B cell (primary cell): Measurements from ENCODE around the gene ASB7. TPM values are rescaled to one million over a fixed set of nuclear protein-coding genes. Genes with fewer than 3 reads are reported as not detected.

Experiments used
- ATAC-seq: fragments of 200-7000 bp; cut with Tn5 transposase; one replicate; pipeline ENCODE4 v1.10.0; 2021; ENCODE audit warnings: low read depth, mild to moderate bottlenecking, moderate number of reproducible peaks, moderate library complexity
- CTCF ChIA-PET: fragments of 350-600 bp; sonication (Branson Sonifier 250); formaldehyde crosslinking; loops from one replicate; lab custom pipeline; 2021; ENCODE audit warnings: antibody characterized with exemption, inconsistent platforms; lab: Charles Lee
- POLR2A ChIA-PET: fragments of 350-600 bp; sonication (Branson Sonifier 250); formaldehyde crosslinking; loops from one replicate; lab custom pipeline; 2021; ENCODE audit warnings: antibody characterized with exemption; lab: Charles Lee
- DNase-seq: peaks from one replicate; pipeline ENCODE4 v3.0.0; 2013
- H2AFZ ChIP-seq: 2 replicates; pipeline ENCODE4 v1.6.1; 2012; ENCODE audit warnings: mild to moderate bottlenecking, low read depth, low read length; ENCODE audit not compliant: insufficient read depth, poor library complexity, severe bottlenecking
- H3K27ac ChIP-seq, 2 donors: 1 replicate in 1 of 2; 2 replicates in 1 of 2; pipeline ENCODE4 v1.5.1; 2012 to 2013; ENCODE audit warnings: low read length in 2 of 2, mild to moderate bottlenecking in 2 of 2, moderate library complexity in 1 of 2
- H3K27me3 ChIP-seq, 4 experiments: fragments of 200-600 bp in 1 of 4; sonication (generic) in 1 of 4; replicated peaks in 1 of 4; 1 replicate in 2 of 4; 2 replicates in 2 of 4; pipeline versions ENCODE4 v1.6.1 to v1.7.0; 2013 to 2016; ENCODE audit warnings: low read length in 3 of 4, mild to moderate bottlenecking in 2 of 4, mixed read lengths in 1 of 4, moderate library complexity in 1 of 4; ENCODE audit not compliant: insufficient read depth in 4 of 4, control insufficient read depth in 3 of 4; ENCODE audit errors: control extremely low read depth in 1 of 4
- H3K36me3 ChIP-seq, 2 experiments: replicated peaks in 1 of 2; 1 replicate in 1 of 2; 2 replicates in 1 of 2; pipeline versions ENCODE4 v1.6.1 to v1.7.1; 2013; ENCODE audit warnings: low read length in 1 of 2; ENCODE audit not compliant: insufficient read depth in 2 of 2, control insufficient read depth in 1 of 2; ENCODE audit errors: control extremely low read depth in 1 of 2, extremely low read depth in 1 of 2
- H3K4me1 ChIP-seq, 2 donors: fragments of 200-600 bp in 1 of 2; sonication (generic) in 1 of 2; 1 replicate in 1 of 2; 2 replicates in 1 of 2; pipeline versions ENCODE4 v1.5.1 to v1.6.1; 2013 to 2017; ENCODE audit warnings: low read length in 2 of 2; ENCODE audit not compliant: control insufficient read depth in 2 of 2, insufficient read depth in 2 of 2
- H3K4me2 ChIP-seq: replicated peaks from 2 replicates; pipeline ENCODE3; 2012; ENCODE audit warnings: mild to moderate bottlenecking, low read depth, low read length; ENCODE audit not compliant: poor library complexity, severe bottlenecking
- H3K4me3 ChIP-seq, 5 experiments: fragments of 200-600 bp in 1 of 5; sonication (generic) in 1 of 5; 1 replicate in 3 of 5; 2 replicates in 2 of 5; pipeline versions ENCODE4 v1.5.1 to v1.7.0; 2011 to 2016; ENCODE audit warnings: low read length in 4 of 5, mild to moderate bottlenecking in 4 of 5, low read depth in 2 of 5, control low read depth in 1 of 5, moderate library complexity in 1 of 5; ENCODE audit not compliant: insufficient read depth in 1 of 5; ENCODE audit errors: control extremely low read depth in 1 of 5, extremely low read depth in 1 of 5
- H3K79me2 ChIP-seq: fragments of 200-600 bp; sonication (generic); one replicate; pipeline ENCODE4 v1.6.0; 2016; ENCODE audit warnings: low read length; ENCODE audit not compliant: control insufficient read depth, insufficient read depth
- H3K9ac ChIP-seq: fragments of 200-600 bp; sonication (generic); 2 replicates; pipeline ENCODE4 v1.6.1; 2017; ENCODE audit warnings: mild to moderate bottlenecking, low read length, moderate library complexity
- H3K9me3 ChIP-seq, 3 donors: one replicate each; pipeline versions ENCODE4 v1.6.1 to v1.7.1; 2013; ENCODE audit warnings: low read length in 2 of 3; ENCODE audit not compliant: control insufficient read depth in 2 of 3, insufficient read depth in 1 of 3; ENCODE audit errors: control extremely low read depth in 1 of 3
- H4K20me1 ChIP-seq: 2 replicates; pipeline ENCODE4 v1.6.0; 2012; ENCODE audit warnings: mild to moderate bottlenecking, low read length; ENCODE audit not compliant: insufficient read depth, control insufficient read depth, poor library complexity, severe bottlenecking
- H3K27ac Mint-ChIP-seq: one replicate; pipeline ENCODE4 v1.8.0; 2021; ENCODE audit warnings: mixed read lengths
- H3K27me3 Mint-ChIP-seq: one replicate; pipeline ENCODE4 v1.8.0; 2021; ENCODE audit warnings: mixed read lengths
- H3K4me1 Mint-ChIP-seq: one replicate; pipeline ENCODE4 v1.8.0; 2021; ENCODE audit warnings: mixed read lengths
- H3K4me3 Mint-ChIP-seq: one replicate; pipeline ENCODE4 v1.8.0; 2021; ENCODE audit warnings: mixed read lengths
- H3K9me3 Mint-ChIP-seq: one replicate; pipeline ENCODE4 v1.8.0; 2022; ENCODE audit warnings: mixed read lengths; ENCODE audit not compliant: insufficient read depth
- EZH2 ChIP-seq: IDR thresholded peaks from 2 replicates; pipeline ENCODE4 v1.6.1; 2012; ENCODE audit warnings: borderline replicate concordance, low read depth, mild to moderate bottlenecking, moderate library complexity, low read length; ENCODE audit not compliant: insufficient read depth, poor library complexity, severe bottlenecking
- WGBS: methylation state at CpG from one replicate; pipeline ENCODE4 v1.1.5; 2013; ENCODE audit warnings: missing lambda C conversion rate; ENCODE audit not compliant: insufficient coverage; 5-methylcytosine and 5-hydroxymethylcytosine counted together
- intact Hi-C: fragments of 100-400 bp; cut with micrococcal nuclease; formaldehyde crosslinking; loops from one replicate; pipeline ENCODE4 v1.10.0; 2022
- polyA plus RNA-seq: library from polyadenylated mRNA; depleted of rRNA; stranded (reverse); fragments of >200 nt; gene quantifications from 2 replicates; pipeline ENCODE4 v1.2.3, GENCODE V29; 2012
- total RNA-seq, 2 donors: library from RNA; stranded (reverse); fragments of 120-200 nt in 1 of 2; gene quantifications; 1 replicate in 1 of 2; 2 replicates in 1 of 2; pipeline versions ENCODE4 v1.2.3 to v1.2.4, GENCODE V29; 2013 to 2022
- TF ChIP-seq, protein P1 (sequence below): fragments of 200-600 bp; IDR thresholded peaks from one replicate; pipeline ENCODE4 v1.8.0; 2022; ENCODE audit warnings: antibody characterized with exemption, mild to moderate bottlenecking

The ASB7 gene
- total and polyA plus RNA-seq, 2 donors (not counting 1 experiment from before 2014, with no cell fraction given) = 12.1 to 25.0 TPM

DNA sequence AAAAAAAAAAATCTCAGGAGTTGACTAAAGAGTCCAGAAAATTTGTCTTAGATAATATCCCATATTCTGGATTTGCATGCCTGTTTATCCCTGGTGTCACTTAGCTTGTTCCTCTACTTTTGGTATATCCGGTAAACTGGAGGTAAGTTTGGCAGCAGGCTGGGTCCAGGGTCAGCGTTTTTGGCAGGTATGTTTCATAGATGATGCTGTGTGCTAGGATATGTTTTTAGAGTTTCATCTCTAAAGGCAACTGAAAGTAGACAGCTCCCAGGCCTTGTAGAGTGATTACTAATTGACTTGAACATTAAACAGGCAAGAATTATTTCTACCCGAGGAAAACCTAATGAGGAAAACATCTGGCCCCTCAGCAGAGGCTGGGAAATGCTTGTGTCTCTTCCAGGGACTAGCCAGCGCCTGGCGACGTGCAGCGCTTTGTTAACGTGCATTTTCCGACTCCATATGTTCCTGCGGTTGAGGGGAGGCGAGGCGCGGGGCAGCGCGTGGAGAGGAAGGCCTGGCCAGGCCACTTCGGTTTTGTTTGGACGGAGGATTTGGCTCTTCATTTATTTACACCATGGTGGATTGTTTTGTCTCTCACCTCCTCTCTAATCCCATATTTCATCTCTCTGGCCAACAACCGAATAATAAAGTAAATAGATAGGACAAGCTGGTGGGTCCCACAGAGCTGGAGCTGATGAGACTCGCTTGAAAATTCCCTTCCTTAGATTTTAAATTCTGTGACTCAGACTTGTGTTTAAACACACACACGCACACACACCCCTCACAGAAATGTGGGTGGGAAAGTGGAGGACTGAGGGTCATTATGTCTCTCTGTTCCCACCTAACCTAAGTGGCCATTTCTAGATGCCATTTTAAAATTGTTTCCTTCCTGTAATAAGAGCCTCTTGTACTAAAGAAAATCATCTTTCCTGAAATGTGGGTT is 65.3 kb downstream of the ASB7 start:
- Histone ChIP-seq H3K9ac (no peak overlapping the region), H2AFZ (no peak overlapping the region), H3K36me3 (no peaks in the 10 kb centered on the region), H3K27me3 (no peaks in the 10 kb centered on the region), H3K4me2 (no peak overlapping the region), H3K9me3 (no peaks in the 10 kb centered on the region), H3K4me1 (no peaks in the 10 kb centered on the region), H3K4me3 (no peak overlapping the region), H3K27ac (no peak overlapping the region), H4K20me1 (no peaks in the 10 kb centered on the region), H3K79me2 (no peaks in the 10 kb centered on the region)
- no peak overlapping the region for H3K4me3 Mint-ChIP-seq
- peaks cover 14% of the 10 kb centered on the region for H3K27me3 Mint-ChIP-seq
- H3K27ac Mint-ChIP-seq = no peak overlapping the region
- no peak for ATAC-seq
- ChIA-PET CTCF (interaction anchor here (0.5 kb wide), 1 partner anchor 203 kb away, joined by 3 read pairs; no protein-coding TSS in a partner anchor), POLR2A (no interaction called here)
- no peak for DNase-seq
- intact Hi-C loops = no loop called here
- H3K4me1 Mint-ChIP-seq = no peaks in the 10 kb centered on the region
- TF ChIP-seq, protein P1, sequence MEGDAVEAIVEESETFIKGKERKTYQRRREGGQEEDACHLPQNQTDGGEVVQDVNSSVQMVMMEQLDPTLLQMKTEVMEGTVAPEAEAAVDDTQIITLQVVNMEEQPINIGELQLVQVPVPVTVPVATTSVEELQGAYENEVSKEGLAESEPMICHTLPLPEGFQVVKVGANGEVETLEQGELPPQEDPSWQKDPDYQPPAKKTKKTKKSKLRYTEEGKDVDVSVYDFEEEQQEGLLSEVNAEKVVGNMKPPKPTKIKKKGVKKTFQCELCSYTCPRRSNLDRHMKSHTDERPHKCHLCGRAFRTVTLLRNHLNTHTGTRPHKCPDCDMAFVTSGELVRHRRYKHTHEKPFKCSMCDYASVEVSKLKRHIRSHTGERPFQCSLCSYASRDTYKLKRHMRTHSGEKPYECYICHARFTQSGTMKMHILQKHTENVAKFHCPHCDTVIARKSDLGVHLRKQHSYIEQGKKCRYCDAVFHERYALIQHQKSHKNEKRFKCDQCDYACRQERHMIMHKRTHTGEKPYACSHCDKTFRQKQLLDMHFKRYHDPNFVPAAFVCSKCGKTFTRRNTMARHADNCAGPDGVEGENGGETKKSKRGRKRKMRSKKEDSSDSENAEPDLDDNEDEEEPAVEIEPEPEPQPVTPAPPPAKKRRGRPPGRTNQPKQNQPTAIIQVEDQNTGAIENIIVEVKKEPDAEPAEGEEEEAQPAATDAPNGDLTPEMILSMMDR = no peak
- no peak for TF ChIP-seq EZH2
- H3K9me3 Mint-ChIP-seq = no peaks in the 10 kb centered on the region
- WGBS = 94% methylated on average over 16 of the region's 20 CpGs

DNA sequence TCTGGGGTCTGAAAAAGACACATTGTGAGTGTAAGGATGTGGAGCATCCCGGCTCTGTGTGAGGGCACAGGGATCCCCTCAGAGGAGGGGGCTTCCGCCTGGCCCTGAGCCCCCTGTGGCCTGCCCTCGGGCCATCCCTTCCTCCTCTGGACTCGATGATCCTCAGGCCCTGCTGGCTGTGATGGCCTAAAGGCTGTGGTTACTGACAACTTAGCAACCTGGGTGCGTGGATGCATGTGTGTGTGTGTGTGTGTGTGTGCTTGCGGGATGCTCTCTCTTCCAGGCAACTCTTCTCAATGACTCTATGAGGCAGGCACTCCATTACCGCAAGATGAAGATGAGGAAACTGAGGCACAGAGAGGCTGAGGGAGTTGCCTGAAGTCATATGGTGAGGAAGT is 66.0 kb downstream of the ASB7 start:
- H3K4me3 ChIP-seq = no peak overlapping the region
- ChIA-PET CTCF (no interaction called here), POLR2A (no interaction called here)
- no peaks in the 10 kb centered on the region for H3K4me1 Mint-ChIP-seq
- H3K27me3 ChIP-seq = no peaks in the 10 kb centered on the region
- H3K9me3 ChIP-seq = no peaks in the 10 kb centered on the region
- H3K27ac ChIP-seq = no peak overlapping the region
- peaks cover 14% of the 10 kb centered on the region for H3K27me3 Mint-ChIP-seq
- H3K4me3 Mint-ChIP-seq = no peak overlapping the region
- intact Hi-C loops = no loop called here
- no peak overlapping the region for H3K4me2 ChIP-seq
- H3K36me3 ChIP-seq = no peaks in the 10 kb centered on the region
- DNase-seq (no peak), ATAC-seq (no peak)
- no peak overlapping the region for H2AFZ ChIP-seq
- no peak overlapping the region for H3K9ac ChIP-seq
- no peaks in the 10 kb centered on the region for H3K9me3 Mint-ChIP-seq
- no peak overlapping the region for H3K27ac Mint-ChIP-seq
- WGBS = 81% methylated on average over 3 of the region's 7 CpGs
- no peaks in the 10 kb centered on the region for H4K20me1 ChIP-seq
- TF ChIP-seq, protein P1 = no peak
- no peak for TF ChIP-seq EZH2
- H3K4me1 ChIP-seq = no peaks in the 10 kb centered on the region
- no peaks in the 10 kb centered on the region for H3K79me2 ChIP-seq
